C4-2B (cell line): ENCODE measurements around the gene SGSM1.

Source experiments
- ZFX ChIP-seq: fragments of 450-650 bp; IDR thresholded peaks from 2 replicates; pipeline ENCODE4 v1.6.1; 2017
- TF ChIP-seq, protein P1 (sequence below): fragments of 450-650 bp; conservative IDR thresholded peaks from 2 replicates; pipeline ENCODE4 v1.5.1; 2017; ENCODE audit warnings: mild to moderate bottlenecking

GRCh38 chr22:24865508-24865907, 59.5 kb downstream of the SGSM1 start:
- TF ChIP-seq, protein P1, sequence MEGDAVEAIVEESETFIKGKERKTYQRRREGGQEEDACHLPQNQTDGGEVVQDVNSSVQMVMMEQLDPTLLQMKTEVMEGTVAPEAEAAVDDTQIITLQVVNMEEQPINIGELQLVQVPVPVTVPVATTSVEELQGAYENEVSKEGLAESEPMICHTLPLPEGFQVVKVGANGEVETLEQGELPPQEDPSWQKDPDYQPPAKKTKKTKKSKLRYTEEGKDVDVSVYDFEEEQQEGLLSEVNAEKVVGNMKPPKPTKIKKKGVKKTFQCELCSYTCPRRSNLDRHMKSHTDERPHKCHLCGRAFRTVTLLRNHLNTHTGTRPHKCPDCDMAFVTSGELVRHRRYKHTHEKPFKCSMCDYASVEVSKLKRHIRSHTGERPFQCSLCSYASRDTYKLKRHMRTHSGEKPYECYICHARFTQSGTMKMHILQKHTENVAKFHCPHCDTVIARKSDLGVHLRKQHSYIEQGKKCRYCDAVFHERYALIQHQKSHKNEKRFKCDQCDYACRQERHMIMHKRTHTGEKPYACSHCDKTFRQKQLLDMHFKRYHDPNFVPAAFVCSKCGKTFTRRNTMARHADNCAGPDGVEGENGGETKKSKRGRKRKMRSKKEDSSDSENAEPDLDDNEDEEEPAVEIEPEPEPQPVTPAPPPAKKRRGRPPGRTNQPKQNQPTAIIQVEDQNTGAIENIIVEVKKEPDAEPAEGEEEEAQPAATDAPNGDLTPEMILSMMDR, result no peak
- TF ChIP-seq ZFX, result no peak
